ENCODE measurements around the gene MMP7.

The MMP7 gene

GRCh38 chr11:102494216-102494615 is 36.3 kb downstream of the MMP7 start:
- Mint-ChIP-seq H3K9me3 (no peaks in the 10 kb centered on the region), H3K4me3 (no peak overlapping the region), H3K36me3 (no peaks in the 10 kb centered on the region), H3K4me1 (peaks cover 25% of the 10 kb centered on the region), H3K27me3 (peaks cover 20% of the 10 kb centered on the region), H3K27ac (no peak overlapping the region)
- no peak for ATAC-seq

DNA sequence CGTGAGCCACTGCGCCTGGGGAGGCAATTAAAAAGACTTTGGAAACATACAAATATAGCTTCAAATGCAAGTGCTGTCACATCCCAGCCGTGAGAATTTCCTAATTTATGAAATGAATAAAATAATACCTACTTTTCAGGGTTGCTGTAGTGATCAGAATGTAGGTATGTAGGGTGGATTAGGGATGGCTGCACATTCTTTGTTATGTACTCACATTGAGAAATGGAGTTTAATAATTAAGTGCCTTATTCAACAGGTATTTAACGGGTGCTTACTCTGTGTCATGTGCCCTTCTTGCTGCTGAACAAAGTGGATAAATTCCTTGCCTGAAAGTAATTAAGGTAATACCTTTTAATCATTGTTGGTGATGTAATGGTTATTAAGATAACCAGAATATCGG is 37.0 kb downstream of the MMP7 start:
- no peak overlapping the region for H3K4me3 Mint-ChIP-seq
- H3K36me3 Mint-ChIP-seq = no peaks in the 10 kb centered on the region
- peaks cover 20% of the 10 kb centered on the region for H3K27me3 Mint-ChIP-seq
- H3K27ac Mint-ChIP-seq = no peak overlapping the region
- ATAC-seq = no peak
- peaks cover 29% of the 10 kb centered on the region for H3K4me1 Mint-ChIP-seq
- no peaks in the 10 kb centered on the region for H3K9me3 Mint-ChIP-seq

DNA sequence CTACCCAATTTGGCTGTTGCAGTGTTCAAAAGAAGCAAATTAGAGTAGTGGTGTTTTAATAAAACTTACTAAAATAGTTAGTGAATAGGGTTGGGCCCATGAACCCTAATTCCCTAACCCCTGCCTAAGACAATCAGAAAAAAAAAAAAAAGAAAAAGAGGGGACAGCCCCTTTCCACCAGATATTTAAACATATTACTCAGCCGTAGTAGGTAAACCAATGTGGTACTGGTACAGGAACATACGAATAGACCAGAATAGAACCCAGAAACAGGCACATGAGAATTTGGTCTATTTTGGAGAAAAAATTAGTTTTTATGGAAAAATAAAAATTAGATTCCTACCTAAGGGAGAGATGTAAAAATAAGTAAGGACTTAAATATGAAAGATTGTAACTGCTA is 38.6 kb downstream of the MMP7 start:
- no peaks in the 10 kb centered on the region for H3K9me3 Mint-ChIP-seq
- ATAC-seq = no peak

GRCh38 chr11:102489186-102490145 is 41.1 kb downstream of the MMP7 start:
- H3K9me3 Mint-ChIP-seq = no peaks in the 10 kb centered on the region
- H3K27ac Mint-ChIP-seq = no peak overlapping the region
- ATAC-seq = peak; percentile 59
- H3K36me3 Mint-ChIP-seq = no peaks in the 10 kb centered on the region
- no peak overlapping the region for H3K4me3 Mint-ChIP-seq
- peaks cover 20% of the 10 kb centered on the region for H3K27me3 Mint-ChIP-seq
- peaks cover 25% of the 10 kb centered on the region for H3K4me1 Mint-ChIP-seq

More for the DNA sequence above, 38.6 kb downstream of the MMP7 start:
- Mint-ChIP-seq H3K27ac (no peak overlapping the region), H3K27me3 (peaks cover 20% of the 10 kb centered on the region), H3K4me3 (no peak overlapping the region), H3K36me3 (no peaks in the 10 kb centered on the region), H3K4me1 (peaks cover 39% of the 10 kb centered on the region)

DNA sequence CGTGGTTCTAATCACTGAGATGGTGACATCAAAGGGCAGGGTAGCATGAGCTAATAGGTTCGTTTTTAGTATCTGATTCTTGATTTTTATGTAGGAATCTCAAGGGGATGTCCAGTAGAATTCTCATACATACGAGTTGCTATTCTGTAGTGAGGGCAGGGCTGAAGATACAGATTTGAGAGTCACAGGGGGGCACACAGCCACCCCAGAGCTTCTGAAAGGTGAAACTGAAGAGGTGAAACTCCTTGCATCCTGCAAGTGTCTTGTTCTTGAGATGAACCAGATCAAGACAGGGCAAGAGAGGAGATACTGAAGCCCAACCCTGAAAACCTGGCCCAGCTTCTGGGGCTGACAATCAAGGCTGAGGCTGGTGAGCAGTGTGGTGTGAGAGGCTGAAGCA is 42.3 kb downstream of the MMP7 start:
- Mint-ChIP-seq H3K9me3 (no peaks in the 10 kb centered on the region), H3K27me3 (peaks cover 28% of the 10 kb centered on the region), H3K27ac (no peak overlapping the region), H3K4me1 (peaks cover 25% of the 10 kb centered on the region), H3K4me3 (no peak overlapping the region), H3K36me3 (no peaks in the 10 kb centered on the region)
- no peak for ATAC-seq

DNA sequence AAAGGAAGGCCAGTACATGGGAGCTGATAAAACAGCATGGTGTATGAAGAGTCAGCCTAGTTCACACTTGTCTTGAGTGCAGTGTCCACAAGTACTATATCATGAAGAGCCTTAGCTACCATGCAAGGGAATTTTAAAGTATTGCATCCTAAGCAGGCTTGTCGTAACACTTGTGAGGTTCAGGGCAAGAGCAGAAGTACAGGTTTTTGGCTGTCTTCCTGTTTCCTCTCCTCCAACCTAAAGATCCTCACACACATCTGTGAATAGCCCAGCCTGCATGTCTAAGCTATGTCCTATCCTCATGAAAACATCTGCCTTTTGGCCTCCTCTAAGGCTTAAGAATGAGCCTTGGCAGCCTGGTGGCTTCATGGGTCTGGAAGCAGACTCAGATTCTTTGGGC is 43.3 kb downstream of the MMP7 start:
- Mint-ChIP-seq H3K4me3 (no peak overlapping the region), H3K4me1 (peaks cover 20% of the 10 kb centered on the region), H3K9me3 (no peaks in the 10 kb centered on the region), H3K36me3 (no peaks in the 10 kb centered on the region), H3K27ac (no peak overlapping the region), H3K27me3 (peaks cover 25% of the 10 kb centered on the region)
- ATAC-seq = no peak

- no peak overlapping the region for H3K27ac Mint-ChIP-seq
- no peak overlapping the region for H3K4me3 Mint-ChIP-seq
- H3K4me1 Mint-ChIP-seq = peaks cover 18% of the 10 kb centered on the region
- peaks cover 19% of the 10 kb centered on the region for H3K27me3 Mint-ChIP-seq
- H3K36me3 Mint-ChIP-seq = no peaks in the 10 kb centered on the region
- H3K9me3 Mint-ChIP-seq = no peaks in the 10 kb centered on the region
- no peak for ATAC-seq
Observed at GRCh38 chr11:102486584-102486983, 44.0 kb downstream of the MMP7 start.

GRCh38 chr11:102485095-102485722 is 45.3 kb downstream of the MMP7 start:
- Mint-ChIP-seq H3K27me3 (peaks cover 13% of the 10 kb centered on the region), H3K4me3 (no peak overlapping the region), H3K4me1 (peaks cover 18% of the 10 kb centered on the region), H3K36me3 (no peaks in the 10 kb centered on the region), H3K27ac (no peak overlapping the region), H3K9me3 (no peaks in the 10 kb centered on the region)
- ATAC-seq = no peak

DNA sequence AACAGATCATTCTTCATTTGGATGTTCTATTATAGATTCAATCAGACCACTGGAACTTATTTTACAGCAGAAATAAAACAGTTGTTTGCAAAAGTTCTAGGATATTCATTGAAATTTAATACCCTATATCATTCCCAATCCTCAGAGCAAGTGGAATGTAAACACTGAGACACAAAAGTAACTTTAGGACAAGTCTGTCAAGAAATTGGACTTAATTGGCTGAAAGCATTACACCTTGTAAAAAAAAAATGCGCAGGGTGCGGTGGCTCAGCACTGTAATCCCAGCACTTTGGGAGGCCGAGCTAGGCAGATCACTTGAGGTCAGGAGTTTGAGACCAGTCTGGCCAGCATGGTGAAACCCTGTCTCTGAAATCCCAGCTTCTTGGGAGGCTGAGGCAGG is 48.1 kb downstream of the MMP7 start:
- H3K9me3 Mint-ChIP-seq = no peaks in the 10 kb centered on the region
- no peaks in the 10 kb centered on the region for H3K36me3 Mint-ChIP-seq
- H3K27ac Mint-ChIP-seq = no peak overlapping the region

GRCh38 chr11:102479733-102480132 is 50.8 kb downstream of the MMP7 start:
- Mint-ChIP-seq H3K27ac (peak overlapping the region; percentile 25), H3K27me3 (peaks cover 13% of the 10 kb centered on the region), H3K4me1 (peaks cover 19% of the 10 kb centered on the region), H3K36me3 (no peaks in the 10 kb centered on the region), H3K9me3 (no peaks in the 10 kb centered on the region), H3K4me3 (no peak overlapping the region)
- no peak for ATAC-seq

More for the DNA sequence above, 48.1 kb downstream of the MMP7 start:
- H3K4me1 Mint-ChIP-seq = peaks cover 6% of the 10 kb centered on the region
- ATAC-seq = no peak
- peaks cover 13% of the 10 kb centered on the region for H3K27me3 Mint-ChIP-seq
- H3K4me3 Mint-ChIP-seq = no peak overlapping the region

- ATAC-seq = no peak
- H3K27ac Mint-ChIP-seq = no peak overlapping the region
- no peaks in the 10 kb centered on the region for H3K36me3 Mint-ChIP-seq
- no peaks in the 10 kb centered on the region for H3K9me3 Mint-ChIP-seq
- H3K27me3 Mint-ChIP-seq = peaks cover 11% of the 10 kb centered on the region
- no peak overlapping the region for H3K4me3 Mint-ChIP-seq
- H3K4me1 Mint-ChIP-seq = peaks cover 28% of the 10 kb centered on the region
Observed at GRCh38 chr11:102478673-102479299, 51.8 kb downstream of the MMP7 start.

GRCh38 chr11:102476812-102477211 is 53.7 kb downstream of the MMP7 start:
- H3K27me3 Mint-ChIP-seq = peaks cover 9% of the 10 kb centered on the region
- no peaks in the 10 kb centered on the region for H3K9me3 Mint-ChIP-seq
- peaks cover 30% of the 10 kb centered on the region for H3K4me1 Mint-ChIP-seq
- no peak for ATAC-seq
- H3K27ac Mint-ChIP-seq = peak overlapping the region; percentile 9
- no peak overlapping the region for H3K4me3 Mint-ChIP-seq
- no peaks in the 10 kb centered on the region for H3K36me3 Mint-ChIP-seq

- Mint-ChIP-seq H3K27ac (no peak overlapping the region), H3K9me3 (no peaks in the 10 kb centered on the region), H3K4me3 (no peak overlapping the region), H3K36me3 (no peaks in the 10 kb centered on the region), H3K27me3 (peaks cover 9% of the 10 kb centered on the region), H3K4me1 (peaks cover 33% of the 10 kb centered on the region)
- ATAC-seq = no peak
Observed at GRCh38 chr11:102476069-102476468, 54.5 kb downstream of the MMP7 start.

GRCh38 chr11:102473543-102473942 is 57.0 kb downstream of the MMP7 start:
- Mint-ChIP-seq H3K4me3 (no peak overlapping the region), H3K9me3 (no peaks in the 10 kb centered on the region), H3K27ac (peak overlapping the region; percentile 81), H3K4me1 (peaks cover 57% of the 10 kb centered on the region), H3K27me3 (peaks cover 9% of the 10 kb centered on the region), H3K36me3 (no peaks in the 10 kb centered on the region)
- ATAC-seq = no peak

GRCh38 chr11:102472127-102472526 is 58.4 kb downstream of the MMP7 start:
- Mint-ChIP-seq H3K4me3 (no peak overlapping the region), H3K27ac (no peak overlapping the region), H3K4me1 (peaks cover 61% of the 10 kb centered on the region), H3K27me3 (peaks cover 9% of the 10 kb centered on the region), H3K36me3 (no peaks in the 10 kb centered on the region), H3K9me3 (no peaks in the 10 kb centered on the region)
- no peak for ATAC-seq
